Measurements from ENCODE around the gene RBM18.

RBM18 gene

DNA sequence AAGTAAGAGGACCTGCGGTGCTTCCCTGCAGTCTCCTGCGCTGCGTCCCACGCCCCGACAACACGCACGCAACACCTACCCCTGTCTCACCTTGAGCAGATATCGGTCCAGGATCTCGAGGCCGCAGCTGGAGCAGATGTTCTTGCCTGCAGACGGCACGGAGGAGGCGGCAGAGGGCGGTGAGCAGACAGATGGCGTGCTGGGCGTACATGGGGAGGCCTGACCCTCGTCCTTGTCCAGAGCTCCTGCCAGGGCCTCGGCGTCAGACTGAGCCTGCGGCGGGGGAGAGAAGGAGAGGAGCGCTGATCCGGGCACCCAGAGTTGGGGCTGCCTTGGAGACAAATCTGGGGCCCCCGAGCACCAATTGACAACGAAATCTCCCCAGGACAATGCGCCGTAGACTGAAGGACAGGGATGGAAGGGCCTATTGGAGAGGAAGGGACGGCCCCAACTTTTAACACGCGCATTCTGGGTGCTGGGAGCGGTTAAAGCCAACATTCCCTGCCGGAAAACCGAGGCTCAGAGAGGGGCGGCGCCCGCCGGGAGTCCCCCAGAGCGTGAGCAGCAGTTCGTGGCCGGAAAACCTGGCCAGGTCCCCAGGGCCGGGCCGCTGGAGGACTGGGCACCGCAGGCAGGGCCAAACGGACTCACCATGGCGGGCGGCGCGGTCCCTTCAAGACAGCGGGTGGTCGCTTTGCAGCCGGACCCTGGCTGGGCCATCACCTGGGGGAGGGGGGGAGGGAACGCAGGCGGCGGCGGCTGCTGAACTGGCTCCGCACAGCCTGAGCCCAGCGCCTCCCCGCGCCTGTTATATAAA, 37.7 kb downstream of the RBM18 start:
- Histone ChIP-seq H3K79me2 (ENCODE audit: insufficient read depth, low read length) (no peaks in the 10 kb centered on the region), H3K4me1 (ENCODE audit: insufficient read depth, low read length, severe bottlenecking) (no peaks in the 10 kb centered on the region), H3K4me2 (ENCODE audit: low read length) (no peak overlapping the region), H3K27me3 (ENCODE audit: insufficient read depth, low read length) (peaks cover 7% of the 10 kb centered on the region; the same call in 1 of the 2 replicates), H2AFZ (ENCODE audit: low read length) (no peak overlapping the region), H3K4me3 (ENCODE audit: low read depth, low read length, poor library complexity, severe bottlenecking) (no peak overlapping the region), H3K9ac (ENCODE audit: low read length) (no peak overlapping the region), H4K20me1 (ENCODE audit: insufficient read depth, low read length) (no peaks in the 10 kb centered on the region), H3F3A (ENCODE audit: insufficient read depth, low read length) (no peaks in the 10 kb centered on the region), H3K36me3 (ENCODE audit: insufficient read depth, low read length) (no peaks in the 10 kb centered on the region), H3K9me3 (ENCODE audit: low read length) (no peaks in the 10 kb centered on the region), H3K27ac (ENCODE audit: low read depth, low read length, poor library complexity, severe bottlenecking) (no peak overlapping the region), H3K9me2 (ENCODE audit: low read depth, low read length) (no peaks in the 10 kb centered on the region)
- TF ChIP-seq, protein P1, sequence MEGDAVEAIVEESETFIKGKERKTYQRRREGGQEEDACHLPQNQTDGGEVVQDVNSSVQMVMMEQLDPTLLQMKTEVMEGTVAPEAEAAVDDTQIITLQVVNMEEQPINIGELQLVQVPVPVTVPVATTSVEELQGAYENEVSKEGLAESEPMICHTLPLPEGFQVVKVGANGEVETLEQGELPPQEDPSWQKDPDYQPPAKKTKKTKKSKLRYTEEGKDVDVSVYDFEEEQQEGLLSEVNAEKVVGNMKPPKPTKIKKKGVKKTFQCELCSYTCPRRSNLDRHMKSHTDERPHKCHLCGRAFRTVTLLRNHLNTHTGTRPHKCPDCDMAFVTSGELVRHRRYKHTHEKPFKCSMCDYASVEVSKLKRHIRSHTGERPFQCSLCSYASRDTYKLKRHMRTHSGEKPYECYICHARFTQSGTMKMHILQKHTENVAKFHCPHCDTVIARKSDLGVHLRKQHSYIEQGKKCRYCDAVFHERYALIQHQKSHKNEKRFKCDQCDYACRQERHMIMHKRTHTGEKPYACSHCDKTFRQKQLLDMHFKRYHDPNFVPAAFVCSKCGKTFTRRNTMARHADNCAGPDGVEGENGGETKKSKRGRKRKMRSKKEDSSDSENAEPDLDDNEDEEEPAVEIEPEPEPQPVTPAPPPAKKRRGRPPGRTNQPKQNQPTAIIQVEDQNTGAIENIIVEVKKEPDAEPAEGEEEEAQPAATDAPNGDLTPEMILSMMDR (IDR thresholded peaks at IDR 0.05; ENCODE audit: low read length), result no peak
- no peak for TF ChIP-seq EZH2 (IDR thresholded peaks at IDR 0.05; ENCODE audit: borderline replicate concordance, low read length)

DNA sequence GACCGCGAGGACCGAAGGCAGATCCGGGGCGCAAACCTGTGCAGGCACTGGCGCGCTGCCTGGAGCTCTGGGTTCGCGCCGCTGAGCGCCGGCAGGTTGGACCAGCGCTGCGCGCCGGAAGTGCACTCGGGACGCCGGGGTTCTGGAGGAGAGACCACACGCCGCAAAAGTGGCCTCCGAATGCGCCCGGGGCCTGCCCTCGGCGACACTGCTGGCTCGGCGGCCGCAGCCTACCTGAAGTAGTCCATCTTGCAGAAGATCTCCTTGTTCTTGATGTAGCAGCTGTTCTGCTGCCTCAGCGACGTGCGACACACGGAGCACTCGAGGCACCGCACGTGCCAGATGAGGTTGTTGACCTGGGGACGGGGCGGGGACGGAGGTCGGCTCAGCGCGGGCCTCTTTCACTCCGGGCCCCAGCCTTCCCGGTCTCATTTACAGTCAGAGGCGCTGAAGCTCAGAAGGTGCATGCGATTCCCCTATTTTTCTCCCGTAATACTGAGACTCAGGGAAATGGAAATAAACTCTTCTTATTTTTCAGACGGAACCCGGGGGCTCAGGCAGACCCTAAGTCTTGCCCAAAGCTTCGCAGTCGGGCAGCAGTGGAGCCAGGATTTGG, 38.4 kb downstream of the RBM18 start:
- TF ChIP-seq, protein P1 (IDR thresholded peaks at IDR 0.05; ENCODE audit: low read length), result no peak
- TF ChIP-seq EZH2 (IDR thresholded peaks at IDR 0.05; ENCODE audit: borderline replicate concordance, low read length), result no peak
- no peak overlapping the region for H3K9ac ChIP-seq (ENCODE audit: low read length)
- no peaks in the 10 kb centered on the region for H3K79me2 ChIP-seq (ENCODE audit: insufficient read depth, low read length)
- no peaks in the 10 kb centered on the region for H3K9me2 ChIP-seq (ENCODE audit: low read depth, low read length)
- no peaks in the 10 kb centered on the region for H3K9me3 ChIP-seq (ENCODE audit: low read length)
- H3K27me3 ChIP-seq (ENCODE audit: insufficient read depth, low read length), result peaks cover 7% of the 10 kb centered on the region; the same call in 1 of the 2 replicates
- no peak overlapping the region for H2AFZ ChIP-seq (ENCODE audit: low read length)
- no peak overlapping the region for H3K27ac ChIP-seq (ENCODE audit: low read depth, low read length, poor library complexity, severe bottlenecking)
- no peaks in the 10 kb centered on the region for H3K36me3 ChIP-seq (ENCODE audit: insufficient read depth, low read length)
- H3K4me1 ChIP-seq (ENCODE audit: insufficient read depth, low read length, severe bottlenecking), result no peaks in the 10 kb centered on the region
- H4K20me1 ChIP-seq (ENCODE audit: insufficient read depth, low read length), result no peaks in the 10 kb centered on the region
- no peak overlapping the region for H3K4me3 ChIP-seq (ENCODE audit: low read depth, low read length, poor library complexity, severe bottlenecking)
- H3K4me2 ChIP-seq (ENCODE audit: low read length), result no peak overlapping the region
- no peaks in the 10 kb centered on the region for H3F3A ChIP-seq (ENCODE audit: insufficient read depth, low read length)

DNA sequence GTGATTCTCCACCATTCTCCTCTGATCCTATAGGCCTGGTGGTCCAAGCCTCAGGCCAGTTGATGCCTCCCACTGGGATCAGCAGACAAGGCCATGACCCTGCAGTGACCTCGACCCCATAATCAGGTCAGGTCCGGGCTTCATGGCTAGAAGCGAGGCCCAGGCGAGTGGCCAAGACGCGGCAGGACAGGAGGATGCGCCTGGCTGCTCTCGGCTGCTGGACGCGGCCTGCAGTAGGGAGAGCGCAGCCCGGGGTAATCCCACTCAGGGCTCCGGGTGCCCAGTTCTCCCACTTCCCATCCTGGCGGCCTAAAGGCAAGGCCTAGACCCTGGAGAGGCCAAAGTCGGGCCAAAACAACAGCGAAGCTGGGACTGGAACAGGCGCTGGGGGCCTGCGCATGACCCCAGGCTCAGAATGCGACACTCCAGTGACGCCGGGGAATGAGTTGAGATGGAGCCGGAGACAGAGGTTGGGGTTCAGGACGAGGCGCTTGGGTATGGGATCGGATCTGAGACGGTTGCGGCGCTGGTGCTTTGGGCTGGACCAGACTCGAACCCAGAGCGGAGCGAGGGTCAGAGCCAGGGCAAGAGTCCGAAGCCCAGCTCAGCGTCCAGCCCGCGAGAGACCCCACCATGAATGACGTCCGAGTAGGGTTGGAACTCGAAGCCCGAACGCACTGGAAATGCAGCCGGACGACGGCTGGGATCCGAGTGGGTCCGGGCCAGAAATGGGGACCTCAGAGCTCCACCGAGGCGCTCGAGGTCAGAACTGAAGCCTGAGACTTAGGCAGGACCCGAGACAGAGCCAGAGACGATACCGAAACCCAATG, 39.1 kb downstream of the RBM18 start:
- Histone ChIP-seq H3K4me1 (ENCODE audit: insufficient read depth, low read length, severe bottlenecking) (no peaks in the 10 kb centered on the region), H4K20me1 (ENCODE audit: insufficient read depth, low read length) (no peaks in the 10 kb centered on the region), H3K36me3 (ENCODE audit: insufficient read depth, low read length) (no peaks in the 10 kb centered on the region), H3K27ac (ENCODE audit: low read depth, low read length, poor library complexity, severe bottlenecking) (no peak overlapping the region), H3K4me2 (ENCODE audit: low read length) (no peak overlapping the region), H2AFZ (ENCODE audit: low read length) (no peak overlapping the region), H3K9me2 (ENCODE audit: low read depth, low read length) (no peaks in the 10 kb centered on the region), H3K79me2 (ENCODE audit: insufficient read depth, low read length) (no peaks in the 10 kb centered on the region), H3F3A (ENCODE audit: insufficient read depth, low read length) (no peaks in the 10 kb centered on the region), H3K9ac (ENCODE audit: low read length) (no peak overlapping the region), H3K27me3 (ENCODE audit: insufficient read depth, low read length) (peaks cover 7% of the 10 kb centered on the region; the same call in 1 of the 2 replicates), H3K9me3 (ENCODE audit: low read length) (no peaks in the 10 kb centered on the region), H3K4me3 (ENCODE audit: low read depth, low read length, poor library complexity, severe bottlenecking) (no peak overlapping the region)
- no peak for TF ChIP-seq EZH2 (IDR thresholded peaks at IDR 0.05; ENCODE audit: borderline replicate concordance, low read length)
- TF ChIP-seq, protein P1 (IDR thresholded peaks at IDR 0.05; ENCODE audit: low read length), result no peak
